HCT116 (cell line): Measurements from ENCODE around the gene ATP5PO. TPM values are rescaled to one million over a fixed set of nuclear protein-coding genes. Genes with fewer than 3 reads are reported as not detected.

Experiments
- ATAC-seq: fragments of 200-7000 bp; cut with Tn5 transposase; 2 replicates; pipeline ENCODE4 v1.9.1; 2020; ENCODE audit warnings: mild to moderate bottlenecking, moderate library complexity
- Bru-seq: library from RNA; stranded (reverse); fragments of 400-500 nt; gene quantifications from one replicate; lab custom pipeline; 2021; lab: Mats Ljungman, UMichigan
- BruChase-seq, 2 experiments: library from RNA; stranded (reverse); fragments of 400-500 nt; gene quantifications; one replicate each; lab custom pipeline; 2021; lab: Mats Ljungman, UMichigan
- BruUV-seq: library from RNA; stranded (reverse); fragments of 400-500 nt; replicated peaks from 2 replicates; lab custom pipeline; 2021; lab: Mats Ljungman, UMichigan
- CTCF ChIA-PET: fragments of 300-600 bp; sonication (Branson Sonifier 250); formaldehyde crosslinking; loops from one replicate; lab custom pipeline; 2021; ENCODE audit warnings: antibody characterized with exemption; lab: Charles Lee
- POLR2A ChIA-PET: fragments of 300-600, 350-600 bp; sonication (Branson Sonifier 250); formaldehyde crosslinking; loops from one replicate; lab custom pipeline; 2021; ENCODE audit warnings: antibody characterized with exemption; lab: Charles Lee
- RAD21 ChIA-PET, 2 experiments: fragments of 300-600 bp; sonication (Branson Sonifier 250); formaldehyde crosslinking; loops; one replicate each; lab custom pipeline; 2023; ENCODE audit warnings: low total read pairs in 2 of 2; ENCODE audit not compliant: uncharacterized antibody in 2 of 2, unreplicated experiment in 2 of 2, low non-redundant PET in 1 of 2; lab: Charles Lee
- DNase-seq: peaks from one replicate; pipeline ENCODE4 v3.0.0-alpha.2; 2010; ENCODE audit warnings: low read depth, low spot score
- H2AFZ ChIP-seq: fragments of 200-600 bp; shearing (Covaris generic), sonication (generic); 2 replicates; pipeline ENCODE4 v1.6.1; 2017; ENCODE audit warnings: low read depth, mixed run types, mixed read lengths, antibody characterized with exemption, low read length; ENCODE audit not compliant: poor library complexity, severe bottlenecking
- H3K27ac ChIP-seq: 2 replicates; pipeline ENCODE4 v1.5.1; 2012; ENCODE audit warnings: low read depth, low read length
- H3K27me3 ChIP-seq: fragments of 200-600 bp; sonication (generic); 2 replicates; pipeline ENCODE4 v1.6.1; 2016; ENCODE audit warnings: mixed run types, low read length, mixed read lengths; ENCODE audit not compliant: insufficient read depth
- H3K36me3 ChIP-seq, 2 experiments: fragments of 200-500 bp in 1 of 2; fragments of 200-600 bp in 1 of 2; sonication (Bioruptor generic) in 1 of 2; sonication (generic) in 1 of 2; 2 replicates each; pipeline versions ENCODE4 v1.5.1 to v1.6.1; 2014 to 2016; ENCODE audit warnings: low read length in 2 of 2, inconsistent platforms in 1 of 2, mixed read lengths in 1 of 2, mixed run types in 1 of 2; ENCODE audit not compliant: insufficient read depth in 2 of 2, control insufficient read depth in 1 of 2
- H3K4me1 ChIP-seq, 2 experiments: fragments of 200-600 bp in 1 of 2; sonication (generic) in 1 of 2; 2 replicates each; pipeline versions ENCODE4 v1.5.1 to v1.6.1; 2012 to 2017; ENCODE audit warnings: low read length in 2 of 2, inconsistent platforms in 1 of 2, mild to moderate bottlenecking in 1 of 2, mixed read lengths in 1 of 2, mixed run types in 1 of 2, moderate library complexity in 1 of 2; ENCODE audit not compliant: insufficient read depth in 2 of 2, control insufficient read depth in 1 of 2
- H3K4me2 ChIP-seq: fragments of 200-600 bp; sonication (generic); 2 replicates; pipeline ENCODE4 v1.6.1; 2017; ENCODE audit warnings: mixed run types, low read length, mixed read lengths
- H3K4me3 ChIP-seq, 2 experiments: fragments of 200-600 bp in 1 of 2; sonication (generic) in 1 of 2; replicated peaks in 1 of 2; 2 replicates each; pipeline ENCODE4 v1.5.1; 2011 to 2016; ENCODE audit warnings: low read length in 2 of 2, control low read depth in 1 of 2, low read depth in 1 of 2, mild to moderate bottlenecking in 1 of 2, mixed read lengths in 1 of 2, mixed run types in 1 of 2
- H3K79me2 ChIP-seq: fragments of 200-600 bp; sonication (generic); 2 replicates; pipeline ENCODE4 v1.6.1; 2017; ENCODE audit warnings: mild to moderate bottlenecking, mixed run types, low read length, moderate library complexity, mixed read lengths; ENCODE audit not compliant: insufficient read depth
- H3K9ac ChIP-seq: fragments of 200-600 bp; sonication (generic); 2 replicates; pipeline ENCODE4 v1.6.1; 2016; ENCODE audit warnings: low read length, mixed read lengths
- H3K9me2 ChIP-seq: fragments of 200-600 bp; sonication (generic), shearing (Covaris generic); 2 replicates; pipeline ENCODE4 v1.6.1; 2017; ENCODE audit warnings: mixed run types, mild to moderate bottlenecking, moderate library complexity; ENCODE audit not compliant: insufficient read depth
- H3K9me3 ChIP-seq, 2 experiments: fragments of 200-500 bp in 1 of 2; fragments of 200-600 bp in 1 of 2; sonication (Bioruptor generic) in 1 of 2; sonication (generic) in 1 of 2; 2 replicates each; pipeline ENCODE4 v1.6.1; 2014 to 2017; ENCODE audit warnings: low read length in 2 of 2, mixed read lengths in 2 of 2, inconsistent platforms in 1 of 2, low read depth in 1 of 2, mild to moderate bottlenecking in 1 of 2, mixed run types in 1 of 2, moderate library complexity in 1 of 2; ENCODE audit not compliant: control insufficient read depth in 1 of 2, insufficient read depth in 1 of 2
- H4K20me1 ChIP-seq: fragments of 200-600 bp; sonication (generic), shearing (Covaris generic); 2 replicates; pipeline ENCODE4 v1.6.1; 2017; ENCODE audit warnings: mixed run types, mild to moderate bottlenecking, moderate library complexity; ENCODE audit not compliant: insufficient read depth
- EGR1 ChIP-seq: IDR thresholded peaks from 2 replicates; pipeline ENCODE4 v1.6.1; 2012; ENCODE audit warnings: low read depth
- EZH2 ChIP-seq: fragments of 200-600 bp; sonication (generic); IDR thresholded peaks from 2 replicates; pipeline ENCODE4 v1.6.1; 2017; ENCODE audit warnings: antibody characterized with exemption, mixed run types
- POLR2A ChIP-seq: IDR thresholded peaks from 2 replicates; pipeline ENCODE4 v1.7.0; 2011; ENCODE audit warnings: borderline replicate concordance; ENCODE audit not compliant: insufficient read depth, insufficient read length; ENCODE audit errors: extremely low read depth
- POLR2AphosphoS5 ChIP-seq: IDR thresholded peaks from 2 replicates; pipeline ENCODE4 v1.6.1; 2011; ENCODE audit warnings: mild to moderate bottlenecking, low read depth, low read length, moderate library complexity
- SIN3A ChIP-seq: IDR thresholded peaks from 2 replicates; pipeline ENCODE4 v1.6.1; 2012; ENCODE audit warnings: low read depth
- SP1 ChIP-seq: IDR thresholded peaks from 2 replicates; pipeline ENCODE4 v1.6.1; 2012; ENCODE audit warnings: low read depth
- YY1 ChIP-seq: IDR thresholded peaks from 2 replicates; pipeline ENCODE4 v1.6.1; 2011; ENCODE audit warnings: low read length, low read depth, moderate library complexity, mild to moderate bottlenecking; ENCODE audit not compliant: insufficient replicate concordance; ENCODE audit errors: extremely low read depth
- intact Hi-C: fragments of 100-400 bp; cut with micrococcal nuclease; formaldehyde crosslinking; loops from 2 replicates; pipeline ENCODE4 v1.10.0; 2022
- long read RNA-seq: library from polyadenylated mRNA; unstranded; transcript quantifications from one replicate; pipeline ENCODE4 v2.0.0, GENCODE V29; 2021; ENCODE audit not compliant: unreplicated experiment
- polyA plus RNA-seq: library from polyadenylated mRNA; unstranded; fragments of >200 nt; gene quantifications from 2 replicates; pipeline ENCODE4 v1.2.1, GENCODE V29; 2012; ENCODE audit warnings: missing spikeins
- total RNA-seq: library from RNA; stranded (reverse); gene quantifications from one replicate; pipeline ENCODE4 v1.2.1, GENCODE V29; 2021; ENCODE audit not compliant: unreplicated experiment
- TF ChIP-seq, protein P1 (sequence below), 3 experiments: fragments of 200-600 bp in 1 of 3; sonication (generic) in 1 of 3; IDR thresholded peaks in 2 of 3; conservative IDR thresholded peaks in 1 of 3; 2 replicates each; pipeline ENCODE4 v1.5.1; 2012 to 2017; ENCODE audit warnings: low read depth in 2 of 3, low read length in 2 of 3, antibody characterized with exemption in 1 of 3, borderline replicate concordance in 1 of 3, control low read depth in 1 of 3, mild to moderate bottlenecking in 1 of 3, mixed read lengths in 1 of 3, mixed run types in 1 of 3, moderate library complexity in 1 of 3; ENCODE audit not compliant: insufficient read depth in 1 of 3

The ATP5PO gene, protein sequence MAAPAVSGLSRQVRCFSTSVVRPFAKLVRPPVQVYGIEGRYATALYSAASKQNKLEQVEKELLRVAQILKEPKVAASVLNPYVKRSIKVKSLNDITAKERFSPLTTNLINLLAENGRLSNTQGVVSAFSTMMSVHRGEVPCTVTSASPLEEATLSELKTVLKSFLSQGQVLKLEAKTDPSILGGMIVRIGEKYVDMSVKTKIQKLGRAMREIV
- total RNA-seq (238 TPM), Bru-seq, nascent RNA (percentile 96 among the genes with signal in this experiment), BruChase-seq, experiment 1, labeled RNA remaining after a 6-hour chase (percentile 99 among the genes with signal in this experiment), BruChase-seq, experiment 2, labeled RNA remaining after a 2-hour chase (percentile 97 among the genes with signal in this experiment)
- polyA plus RNA-seq = 214 and 306 TPM in 2 replicates
- long read RNA-seq, transcript ATP5PO-201 (7 exons, 932 nt) = major isoform, 186 of 228 reads
- long read RNA-seq, partial matches to known transcripts = 14 of 228 reads
- long read RNA-seq, other reads (novel, unspliced or antisense) = 27 of 228 reads

- no peaks in the 10 kb centered on the region for H3K9me3 ChIP-seq
These were observed at the start of gene ATP5PO for GRCh38 chr21:33915368-33916199. Gene ATP5PO, minus strand, starts transcription at chr21:33915804. Its CDS starts 41 bp downstream, at chr21:33915763.

More at GRCh38 chr21:33915368-33916199, at the start of gene ATP5PO:
- RAD21 ChIA-PET = no interaction called here
- intact Hi-C loops = no loop called here
- POLR2A ChIA-PET = no interaction called here
- Histone ChIP-seq H3K79me2 (peaks cover 51% of the 10 kb centered on the region), H3K27me3 (no peaks in the 10 kb centered on the region), H3K4me3 (peak within 1 kb of the TSS; percentile 99 to 100), H2AFZ (peak within 1 kb of the TSS; percentile 100), H3K27ac (peak within 1 kb of the TSS; percentile 74), H3K36me3 (peaks cover 28 to 31% of the 10 kb centered on the region in 2 experiments; a peak in 3 of 4 replicates), H3K9me2 (no peaks in the 10 kb centered on the region), H3K9ac (peak within 1 kb of the TSS; percentile 98), H3K4me2 (peak within 1 kb of the TSS; percentile 86), H4K20me1 (no peaks in the 10 kb centered on the region), H3K4me1 (peaks cover 8 to 16% of the 10 kb centered on the region in 2 experiments; a peak in 3 of 4 replicates)
- DNase-seq = peak; percentile 94
- CTCF ChIA-PET = interaction anchor here (1.4 kb wide), 1 partner anchor 432 kb away, joined by 4 read pairs; no protein-coding TSS in a partner anchor
- TSS peak; percentile 66 for BruUV-seq
- TF ChIP-seq EGR1 (peak; percentile 83), POLR2A (peak; percentile 80), YY1 (peak; percentile 92), SP1 (peak; percentile 37; the same call in 1 of the 2 replicates), SIN3A (no peak), EZH2 (no peak), POLR2AphosphoS5 (peak; percentile 95)
- TF ChIP-seq, protein P1, sequence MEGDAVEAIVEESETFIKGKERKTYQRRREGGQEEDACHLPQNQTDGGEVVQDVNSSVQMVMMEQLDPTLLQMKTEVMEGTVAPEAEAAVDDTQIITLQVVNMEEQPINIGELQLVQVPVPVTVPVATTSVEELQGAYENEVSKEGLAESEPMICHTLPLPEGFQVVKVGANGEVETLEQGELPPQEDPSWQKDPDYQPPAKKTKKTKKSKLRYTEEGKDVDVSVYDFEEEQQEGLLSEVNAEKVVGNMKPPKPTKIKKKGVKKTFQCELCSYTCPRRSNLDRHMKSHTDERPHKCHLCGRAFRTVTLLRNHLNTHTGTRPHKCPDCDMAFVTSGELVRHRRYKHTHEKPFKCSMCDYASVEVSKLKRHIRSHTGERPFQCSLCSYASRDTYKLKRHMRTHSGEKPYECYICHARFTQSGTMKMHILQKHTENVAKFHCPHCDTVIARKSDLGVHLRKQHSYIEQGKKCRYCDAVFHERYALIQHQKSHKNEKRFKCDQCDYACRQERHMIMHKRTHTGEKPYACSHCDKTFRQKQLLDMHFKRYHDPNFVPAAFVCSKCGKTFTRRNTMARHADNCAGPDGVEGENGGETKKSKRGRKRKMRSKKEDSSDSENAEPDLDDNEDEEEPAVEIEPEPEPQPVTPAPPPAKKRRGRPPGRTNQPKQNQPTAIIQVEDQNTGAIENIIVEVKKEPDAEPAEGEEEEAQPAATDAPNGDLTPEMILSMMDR (IDR thresholded peaks at IDR 0.05 in 2 of 3, conservative IDR thresholded peaks at IDR 0.05 in 1 of 3; ENCODE audit: borderline replicate concordance in 1 of 3, insufficient read depth in 1 of 3, low read depth in 2 of 3, low read length in 2 of 3) = no peak
- peak; percentile 100 for ATAC-seq
